Fibroblast of lung (primary cell): ENCODE data around the gene KCTD6. TPM values are rescaled to one million over a fixed set of nuclear protein-coding genes. Genes with fewer than 3 reads are reported as not detected.

ENCODE experiments used
- DNase-seq, 2 donors: peaks; one replicate each; pipeline versions ENCODE4 v3.0.0 to v3.0.0-alpha.2; 2010; ENCODE audit warnings: low read depth in 2 of 2
- H2AFZ ChIP-seq: 2 replicates; pipeline ENCODE4 v1.5.1; 2012; ENCODE audit warnings: low read length, control low read depth, inconsistent platforms
- H3K27ac ChIP-seq: 2 replicates; pipeline ENCODE4 v1.5.1; 2011; ENCODE audit warnings: low read length, control low read depth; ENCODE audit not compliant: insufficient read depth
- H3K27me3 ChIP-seq: 2 replicates; pipeline ENCODE4 v1.5.1; 2011; ENCODE audit warnings: mild to moderate bottlenecking, low read length; ENCODE audit not compliant: control insufficient read depth, insufficient read depth
- H3K36me3 ChIP-seq: 2 replicates; pipeline ENCODE4 v1.5.1; 2011; ENCODE audit warnings: low read length; ENCODE audit not compliant: control insufficient read depth, insufficient read depth
- H3K4me1 ChIP-seq: 2 replicates; pipeline ENCODE4 v1.5.1; 2011; ENCODE audit warnings: low read length; ENCODE audit not compliant: control insufficient read depth, insufficient read depth; ENCODE audit errors: extremely low read depth
- H3K4me2 ChIP-seq: 2 replicates; pipeline ENCODE4 v1.5.1; 2011; ENCODE audit warnings: low read length, control low read depth; ENCODE audit not compliant: insufficient read depth; ENCODE audit errors: extremely low read depth
- H3K4me3 ChIP-seq, 4 experiments: fragments of 200-600 bp in 1 of 4; sonication (generic) in 1 of 4; replicated peaks in 1 of 4; 2 replicates each; pipeline ENCODE4 v1.5.1; 2011 to 2016; ENCODE audit warnings: low read length in 4 of 4, low read depth in 3 of 4, mild to moderate bottlenecking in 3 of 4, control low read depth in 2 of 4, inconsistent platforms in 1 of 4, mixed read lengths in 1 of 4; ENCODE audit not compliant: insufficient read depth in 1 of 4; ENCODE audit errors: control extremely low read depth in 1 of 4
- H3K79me2 ChIP-seq: 2 replicates; pipeline ENCODE4 v1.5.1; 2012; ENCODE audit warnings: mild to moderate bottlenecking, low read length, inconsistent platforms; ENCODE audit not compliant: control insufficient read depth, insufficient read depth
- H3K9ac ChIP-seq: 2 replicates; pipeline ENCODE4 v1.5.1; 2011; ENCODE audit warnings: mild to moderate bottlenecking, low read length, control low read depth; ENCODE audit not compliant: insufficient read depth
- H3K9me3 ChIP-seq: 2 replicates; pipeline ENCODE4 v1.5.1; 2012; ENCODE audit warnings: low read depth, low read length; ENCODE audit not compliant: control insufficient read depth, insufficient read depth
- H4K20me1 ChIP-seq: 2 replicates; pipeline ENCODE4 v1.5.1; 2011; ENCODE audit warnings: low read length; ENCODE audit not compliant: control insufficient read depth, insufficient read depth; ENCODE audit errors: extremely low read depth
- CTCF ChIP-seq, 2 donors: IDR thresholded peaks in 1 of 2; conservative IDR thresholded peaks in 1 of 2; 1 replicate in 1 of 2; 2 replicates in 1 of 2; pipeline ENCODE4 v1.5.1; 2011 to 2012; ENCODE audit warnings: low read length in 2 of 2, control low read depth in 1 of 2, inconsistent platforms in 1 of 2, low read depth in 1 of 2, mild to moderate bottlenecking in 1 of 2
- EZH2 ChIP-seq: IDR thresholded peaks from 2 replicates; pipeline ENCODE4 v1.5.1; 2012; ENCODE audit warnings: low read length, control low read depth, mild to moderate bottlenecking; ENCODE audit errors: missing control alignments
- polyA plus RNA-seq, 2 donors: library from polyadenylated mRNA; depleted of rRNA in 1 of 2; stranded (reverse) in 1 of 2; unstranded in 1 of 2; fragments of >200 nt; gene quantifications; 2 replicates each; pipeline ENCODE4 v1.2.1, GENCODE V29; 2011 to 2012; ENCODE audit warnings: missing spikeins in 1 of 2
- total RNA-seq: library from RNA; depleted of rRNA; stranded (reverse); fragments of >200 nt; gene quantifications from 2 replicates; pipeline ENCODE4 v1.2.1, GENCODE V29; 2014

Gene KCTD6
- total and polyA plus RNA-seq, 2 donors (not counting 1 experiment from before 2014, with no cell fraction given) = 10.2 to 14.8 TPM

- Histone ChIP-seq H3K79me2 (peaks cover 16% of the 10 kb centered on the region), H3K27ac (no peak overlapping the region), H2AFZ (no peak overlapping the region), H3K36me3 (no peaks in the 10 kb centered on the region), H3K9me3 (no peaks in the 10 kb centered on the region), H3K9ac (no peak overlapping the region), H3K4me1 (peaks cover 12% of the 10 kb centered on the region), H3K4me3 (no peak overlapping the region), H3K4me2 (no peak overlapping the region), H3K27me3 (no peaks in the 10 kb centered on the region), H4K20me1 (no peaks in the 10 kb centered on the region)
- no peak for DNase-seq
- no peak for TF ChIP-seq EZH2
- no peak for TF ChIP-seq CTCF (conservative IDR thresholded peaks at IDR 0.05 in 1 of 2, IDR thresholded peaks at IDR 0.05 in 1 of 2; ENCODE audit: low read depth in 1 of 2, low read length in 2 of 2)
Observed at GRCh38 chr3:58488967-58489366, 2.9 kb upstream of the KCTD6 start.

- Histone ChIP-seq H3K9ac (no peak overlapping the region), H3K27me3 (no peaks in the 10 kb centered on the region), H3K9me3 (no peaks in the 10 kb centered on the region), H3K79me2 (peaks cover 23% of the 10 kb centered on the region), H3K4me3 (peak overlapping the region in 3 of 4 experiments; percentile 43 to 47 (median 45)), H3K4me1 (peaks cover 16% of the 10 kb centered on the region), H3K36me3 (no peaks in the 10 kb centered on the region), H3K27ac (no peak overlapping the region), H2AFZ (peak overlapping the region; percentile 85), H3K4me2 (peak overlapping the region; percentile 80), H4K20me1 (no peaks in the 10 kb centered on the region)
- no peak for DNase-seq
- TF ChIP-seq EZH2 = no peak
- no peak for TF ChIP-seq CTCF (conservative IDR thresholded peaks at IDR 0.05 in 1 of 2, IDR thresholded peaks at IDR 0.05 in 1 of 2; ENCODE audit: low read depth in 1 of 2, low read length in 2 of 2)
Observed at GRCh38 chr3:58490860-58491501, 915 bp upstream of the KCTD6 start.

DNA sequence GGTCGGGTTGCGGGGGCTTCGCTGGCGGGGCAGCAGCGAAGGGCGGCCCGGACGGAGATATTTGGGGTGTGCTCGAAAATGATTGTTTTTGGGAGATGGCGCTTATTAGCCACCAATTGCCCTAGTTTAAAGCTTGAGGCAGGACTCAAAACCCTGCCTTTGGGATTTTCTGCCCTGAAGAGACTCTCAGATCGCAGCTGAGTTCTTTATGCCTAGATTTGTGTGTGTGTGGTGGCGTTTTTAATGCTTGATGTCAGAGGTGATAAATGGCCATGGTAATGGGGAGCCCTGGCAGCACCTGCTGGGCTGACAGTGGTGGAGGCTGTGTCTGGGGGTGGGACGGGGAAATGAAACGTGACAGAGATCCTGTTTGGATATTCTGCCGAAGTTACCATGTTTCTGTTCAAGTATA lies 604 bp downstream of the KCTD6 start:
- Histone ChIP-seq H3K4me2 (peak overlapping the region; percentile 95), H3K9me3 (no peaks in the 10 kb centered on the region), H3K27ac (peak overlapping the region; percentile 53), H4K20me1 (no peaks in the 10 kb centered on the region), H3K4me3 (peak overlapping the region; percentile 71 to 89 (median 86)), H3K9ac (peak overlapping the region; percentile 68), H2AFZ (peak overlapping the region; percentile 47), H3K4me1 (peaks cover 9% of the 10 kb centered on the region), H3K27me3 (no peaks in the 10 kb centered on the region), H3K36me3 (no peaks in the 10 kb centered on the region), H3K79me2 (peaks cover 35% of the 10 kb centered on the region)
- TF ChIP-seq CTCF (conservative IDR thresholded peaks at IDR 0.05 in 1 of 2, IDR thresholded peaks at IDR 0.05 in 1 of 2; ENCODE audit: low read depth in 1 of 2, low read length in 2 of 2) = no peak
- TF ChIP-seq EZH2 = no peak
- DNase-seq = no peak
